ENCODE results near the gene LRMDA. TPM values are rescaled to one million over a fixed set of nuclear protein-coding genes. Genes with fewer than 3 reads are reported as not detected.

Gene LRMDA
- total and polyA plus RNA-seq, 2 donors (not counting 3 experiments of a cell fraction or from before 2014, with no cell fraction given) = 9.7 to 18.0 TPM

- Histone ChIP-seq H3K9me3 (replicated peaks; ENCODE audit: control insufficient read depth, insufficient read depth, low read length) (no peaks in the 10 kb centered on the region), H3K4me3 (replicated peaks in 1 of 3; ENCODE audit: insufficient read depth in 1 of 3, low read depth in 1 of 3, low read length in 3 of 3) (no peak overlapping the region), H3K36me3 (ENCODE audit: control insufficient read depth in 2 of 2, extremely low read depth in 1 of 2, insufficient read depth in 2 of 2, low read length in 2 of 2) (no peaks in the 10 kb centered on the region), H3K79me2 (ENCODE audit: control insufficient read depth, insufficient read depth, low read length) (no peaks in the 10 kb centered on the region), H3K27me3 (ENCODE audit: control insufficient read depth in 2 of 2, insufficient read depth in 2 of 2, low read length in 2 of 2) (no peaks in the 10 kb centered on the region), H3K4me1 (ENCODE audit: control insufficient read depth, extremely low read depth, insufficient read depth, low read length) (no peaks in the 10 kb centered on the region), H3K4me2 (ENCODE audit: insufficient read depth, low read length) (no peak overlapping the region), H2AFZ (ENCODE audit: low read depth, low read length) (no peak overlapping the region), H3K9me1 (replicated peaks; ENCODE audit: control insufficient read depth, extremely low read depth, insufficient read depth, low read length) (no peaks in the 10 kb centered on the region), H3K9ac (replicated peaks; ENCODE audit: extremely low read depth, insufficient read depth, low read length) (no peak overlapping the region), H3K27ac (ENCODE audit: insufficient read depth, low read depth, low read length) (no peak overlapping the region), H4K20me1 (replicated peaks; ENCODE audit: control insufficient read depth, extremely low read depth, insufficient read depth, low read length) (no peaks in the 10 kb centered on the region)
- dilution Hi-C loops (cut with MboI; ENCODE audit: extremely low pct_ligation_motif_present, low sequenced_read_pairs) (no loop called here), intact Hi-C loops (cut with micrococcal nuclease) (no loop called here)
- no TSS peak for BruUV-seq (replicated peaks)
- POLR2A ChIA-PET = no interaction called here
- CTCF ChIA-PET = no interaction called here
- DNase-seq (ENCODE audit: low read depth, low spot score) = no peak
- no peak for TF ChIP-seq MYC (IDR thresholded peaks at IDR 0.05; ENCODE audit: low read depth, low read length)
- no peak for TF ChIP-seq MAX (IDR thresholded peaks at IDR 0.05; ENCODE audit: insufficient read depth, insufficient read length)
- TF ChIP-seq EZH2 (IDR thresholded peaks at IDR 0.05; ENCODE audit: borderline replicate concordance, low read depth, low read length, severe bottlenecking) = no peak
- TF ChIP-seq CTCF (IDR thresholded peaks at IDR 0.05; ENCODE audit: extremely low read depth in 1 of 2, insufficient read depth in 1 of 2, low read depth in 1 of 2, low read length in 2 of 2) = no peak
- TF ChIP-seq FOS (IDR thresholded peaks at IDR 0.05; ENCODE audit: borderline replicate concordance, insufficient read depth, low read length) = no peak
- TF ChIP-seq POLR2AphosphoS5 (IDR thresholded peaks at IDR 0.05; ENCODE audit: insufficient read depth, low read depth, low read length) = no peak
- no peak for FAIRE-seq
Observed at GRCh38 chr10:75877877-75878276, 446.5 kb downstream of the LRMDA start.

- TF ChIP-seq MYC (IDR thresholded peaks at IDR 0.05; ENCODE audit: low read depth, low read length) = no peak
- no peak for TF ChIP-seq CTCF (IDR thresholded peaks at IDR 0.05; ENCODE audit: extremely low read depth in 1 of 2, insufficient read depth in 1 of 2, low read depth in 1 of 2, low read length in 2 of 2)
- no peak for TF ChIP-seq EZH2 (IDR thresholded peaks at IDR 0.05; ENCODE audit: borderline replicate concordance, low read depth, low read length, severe bottlenecking)
- no peak for TF ChIP-seq FOS (IDR thresholded peaks at IDR 0.05; ENCODE audit: borderline replicate concordance, insufficient read depth, low read length)
- TF ChIP-seq POLR2AphosphoS5 (IDR thresholded peaks at IDR 0.05; ENCODE audit: insufficient read depth, low read depth, low read length) = no peak
- no peak for TF ChIP-seq MAX (IDR thresholded peaks at IDR 0.05; ENCODE audit: insufficient read depth, insufficient read length)
- no peak for TF ChIP-seq GATA2 (IDR thresholded peaks at IDR 0.05; ENCODE audit: insufficient read depth, insufficient read length, low read depth, low read length)
- no peak for TF ChIP-seq JUN (IDR thresholded peaks at IDR 0.05; ENCODE audit: borderline replicate concordance, insufficient read depth, insufficient read length, low read depth)
- no peak for TF ChIP-seq POLR2A (IDR thresholded peaks at IDR 0.05; ENCODE audit: low read depth, low read length)
- POLR2A ChIA-PET = no interaction called here
- H2AFZ ChIP-seq (ENCODE audit: low read depth, low read length) = no peak overlapping the region
Observed at GRCh38 chr10:75878586-75878985, 447.2 kb downstream of the LRMDA start.

More at GRCh38 chr10:75878586-75878985, 447.2 kb downstream of the LRMDA start:
- H3K9ac ChIP-seq (replicated peaks; ENCODE audit: extremely low read depth, insufficient read depth, low read length) = no peak overlapping the region
- no peaks in the 10 kb centered on the region for H3K36me3 ChIP-seq (ENCODE audit: control insufficient read depth in 2 of 2, extremely low read depth in 1 of 2, insufficient read depth in 2 of 2, low read length in 2 of 2)
- no peaks in the 10 kb centered on the region for H4K20me1 ChIP-seq (replicated peaks; ENCODE audit: control insufficient read depth, extremely low read depth, insufficient read depth, low read length)
- no peak overlapping the region for H3K4me3 ChIP-seq (replicated peaks in 1 of 3; ENCODE audit: insufficient read depth in 1 of 3, low read depth in 1 of 3, low read length in 3 of 3)
- no peak overlapping the region for H3K27ac ChIP-seq (ENCODE audit: insufficient read depth, low read depth, low read length)
- no peak overlapping the region for H3K4me2 ChIP-seq (ENCODE audit: insufficient read depth, low read length)
- CTCF ChIA-PET = no interaction called here
- H3K4me1 ChIP-seq (ENCODE audit: control insufficient read depth, extremely low read depth, insufficient read depth, low read length) = no peaks in the 10 kb centered on the region
- H3K79me2 ChIP-seq (ENCODE audit: control insufficient read depth, insufficient read depth, low read length) = no peaks in the 10 kb centered on the region
- DNase-seq (ENCODE audit: low read depth, low spot score) = no peak
- no peaks in the 10 kb centered on the region for H3K9me1 ChIP-seq (replicated peaks; ENCODE audit: control insufficient read depth, extremely low read depth, insufficient read depth, low read length)
- dilution Hi-C loops (cut with MboI; ENCODE audit: extremely low pct_ligation_motif_present, low sequenced_read_pairs) = no loop called here
- intact Hi-C loops (cut with micrococcal nuclease) = no loop called here
- no peak for FAIRE-seq
- BruUV-seq (replicated peaks) = no TSS peak
- H3K27me3 ChIP-seq (ENCODE audit: control insufficient read depth in 2 of 2, insufficient read depth in 2 of 2, low read length in 2 of 2) = no peaks in the 10 kb centered on the region
- no peaks in the 10 kb centered on the region for H3K9me3 ChIP-seq (replicated peaks; ENCODE audit: control insufficient read depth, insufficient read depth, low read length)
